NCI-H1092 treated with DMSO at 0.1 percent for 48 hours (cell line): ENCODE measurements around the gene DLG2.
A peak's percentile ranks its signal among the peaks of the same experiment; 100 is the strongest.
"Not testable (repeated sequence)": the region's sequence is repeated elsewhere in the genome, so short reads cannot be mapped to it uniquely, and the experiment has no call there.

Source experiments
- DNase-seq: peaks from one replicate; lab custom pipeline; 2025; lab: John Stamatoyannopoulos, UW

The DLG2 gene

GRCh38 chr11:85627332-85627997 is at the start of gene DLG2:
DLG2 (minus strand) TSS chr11:85627344.
- DNase-seq = peak; percentile 77

DNA sequence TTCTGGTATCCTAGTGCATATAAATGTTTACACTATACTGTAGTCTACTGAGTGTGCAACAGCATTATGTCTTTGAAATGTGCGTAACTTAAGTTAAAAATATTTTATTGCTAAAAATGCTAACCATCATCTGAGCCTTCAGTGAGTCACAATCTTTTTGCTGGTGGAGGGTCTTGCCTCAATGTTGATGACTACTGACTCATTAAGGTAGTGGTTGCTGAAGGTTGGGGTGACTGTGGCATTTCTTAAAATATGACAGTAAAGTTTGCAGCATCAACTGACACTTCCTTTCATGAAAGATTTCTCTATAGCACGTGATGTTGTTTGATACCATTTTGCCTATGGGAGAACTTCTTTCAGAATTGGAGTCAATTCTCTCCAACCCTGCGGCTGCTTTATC is 46.2 kb upstream of the DLG2 start:
- no peak for DNase-seq

DNA sequence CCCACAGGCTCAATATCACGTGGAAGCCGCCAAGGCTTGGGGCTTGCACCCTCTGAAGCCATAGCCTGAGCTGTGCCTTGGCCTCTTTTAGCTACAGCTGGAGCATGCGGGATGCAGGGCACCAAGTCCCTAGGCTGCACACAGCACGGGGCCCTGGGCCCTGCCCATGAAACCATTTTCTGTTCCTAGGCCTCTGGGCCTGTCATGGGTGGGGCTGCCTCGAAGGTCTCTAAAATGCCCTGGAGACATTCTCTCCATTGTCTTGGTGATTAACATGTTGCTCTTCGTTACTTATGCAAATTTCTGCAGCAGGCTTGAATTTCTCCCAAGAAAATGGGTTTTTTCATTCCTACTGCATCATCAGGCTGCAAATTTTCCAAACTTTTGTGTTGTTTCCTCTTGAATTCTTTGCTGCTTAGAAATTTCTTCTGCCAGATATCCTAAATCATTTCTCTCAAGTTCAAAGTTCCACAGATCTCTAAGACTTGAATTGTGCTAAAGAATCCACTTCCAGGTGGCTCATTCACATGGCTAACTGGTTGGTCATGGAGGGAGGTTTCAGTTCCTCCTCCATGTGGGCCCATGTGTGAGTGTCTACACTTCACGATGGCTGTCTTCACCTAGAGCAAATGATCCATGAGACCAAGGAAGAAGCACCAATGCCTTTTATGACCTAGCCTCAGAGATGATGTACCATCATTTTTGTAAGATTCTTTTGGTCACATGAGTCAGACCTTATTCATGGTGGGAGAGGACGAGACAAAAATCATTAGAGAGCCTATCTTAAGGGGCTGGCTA is 45.2 kb upstream of the DLG2 start:
- no peak for DNase-seq

- DNase-seq = not testable (repeated sequence)
Observed at GRCh38 chr11:85670949-85671663, 44.0 kb upstream of the DLG2 start.

GRCh38 chr11:85668157-85668556 is 41.0 kb upstream of the DLG2 start:
- DNase-seq = no peak

DNA sequence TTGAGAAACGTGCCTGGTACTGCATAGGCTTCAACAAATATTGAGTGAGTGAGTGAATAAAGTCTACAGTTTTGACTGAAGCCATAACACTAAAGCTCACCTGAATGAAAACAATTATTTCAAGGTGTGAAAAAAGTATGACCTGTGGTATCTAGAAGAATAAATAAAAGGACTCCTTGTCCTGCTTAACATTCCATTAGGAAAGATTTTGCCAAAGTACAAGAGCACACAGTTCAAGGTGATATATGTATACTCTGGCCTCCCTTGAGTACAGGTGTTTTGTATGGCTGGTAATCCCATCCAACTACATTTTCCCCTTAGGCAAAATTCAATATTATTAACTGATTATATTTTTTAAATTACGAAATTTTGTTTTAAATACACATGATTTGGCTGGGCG is 39.5 kb upstream of the DLG2 start:
- no peak for DNase-seq

GRCh38 chr11:85665733-85666132 is 38.6 kb upstream of the DLG2 start:
- DNase-seq = no peak

DNA sequence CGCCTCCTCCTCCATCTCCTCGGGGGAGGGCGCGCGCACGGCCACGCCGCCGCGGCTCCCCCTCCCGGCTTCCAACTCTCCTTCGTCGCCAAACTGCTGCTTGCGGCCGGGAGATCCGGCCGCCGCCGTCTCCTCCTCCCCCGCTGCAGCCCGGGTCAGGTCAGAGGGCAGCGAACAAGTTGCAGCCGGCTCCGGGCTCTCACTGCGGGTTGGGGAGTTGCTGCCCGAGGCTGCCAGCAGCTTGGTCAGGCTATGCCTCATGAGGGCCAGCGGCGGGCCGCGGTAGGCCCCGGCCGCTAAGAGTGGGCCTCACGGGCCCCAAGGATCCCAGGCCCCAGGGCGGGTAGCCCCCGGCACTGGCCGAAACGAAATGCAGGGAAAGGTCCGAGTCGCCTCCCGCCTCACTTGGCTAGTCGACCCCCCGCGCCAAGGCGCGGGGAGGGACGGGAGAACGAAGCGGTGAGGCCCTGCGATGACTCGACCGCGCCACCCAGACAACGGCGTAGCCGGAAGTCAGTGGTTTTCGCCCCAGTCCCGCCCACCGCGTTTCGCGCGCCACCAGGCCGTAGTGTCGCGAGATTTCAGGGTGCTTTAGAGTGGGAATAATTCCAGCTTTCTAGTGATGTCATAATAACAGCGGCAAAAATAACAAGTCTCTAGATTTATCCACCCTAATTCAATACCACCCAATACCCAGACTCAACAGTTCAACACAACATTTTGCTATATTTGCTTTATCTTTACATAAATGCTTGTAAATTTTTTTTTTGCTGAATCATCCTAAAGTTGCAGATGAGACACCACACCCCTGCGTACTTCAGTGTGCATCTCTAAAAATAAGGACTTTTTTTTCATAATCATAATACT is 37.7 kb upstream of the DLG2 start, which contains the start of gene CREBZF:
Gene CREBZF (minus strand): TSS at position 515 of the 867 bp plus-strand sequence. CDS start 254 bp downstream, at position 261.
- peak; percentile 98 for DNase-seq

DNA sequence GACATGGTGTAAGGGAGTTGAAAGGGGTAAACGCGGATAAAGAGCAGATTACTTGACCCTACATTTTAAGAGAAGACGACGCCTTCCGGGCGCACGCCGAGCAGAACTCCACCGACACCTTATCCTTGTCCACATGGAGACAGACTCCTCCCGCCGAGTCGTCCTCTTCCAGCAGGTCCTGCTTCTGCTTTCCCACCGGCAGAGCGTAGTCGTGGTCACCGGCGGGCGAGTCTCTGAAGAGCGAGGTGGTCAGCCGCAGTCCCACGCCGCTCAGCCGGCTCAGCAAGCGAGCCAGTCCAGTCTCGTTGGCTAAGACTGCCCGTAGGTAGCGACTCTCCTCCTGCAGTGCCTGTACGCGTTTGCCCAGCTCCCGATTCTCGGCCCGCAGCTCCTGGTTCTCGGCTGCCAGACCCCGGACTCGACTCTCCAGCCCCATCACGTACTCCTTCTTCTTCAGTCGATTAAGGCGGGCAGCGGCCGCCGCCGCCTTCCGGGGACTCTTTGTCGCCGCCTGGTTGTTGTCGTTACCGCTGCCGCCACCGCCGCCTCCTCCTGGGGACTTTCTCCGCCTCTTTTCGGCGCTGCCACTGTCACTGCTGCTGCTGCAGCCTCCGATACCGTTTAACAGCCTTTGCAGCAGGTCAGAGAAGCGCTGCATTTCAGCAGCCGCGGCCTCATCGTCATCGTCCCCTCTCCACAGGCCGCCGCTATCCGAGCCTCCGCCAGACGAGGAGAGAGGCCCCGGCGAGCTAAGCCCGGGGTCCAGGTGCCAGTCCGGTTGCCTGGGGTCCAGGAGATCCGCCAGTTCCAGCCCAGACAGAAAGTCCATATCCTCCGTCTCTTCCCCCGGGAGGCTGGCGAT is 36.8 kb upstream of the DLG2 start:
- peak; percentile 78 for DNase-seq

GRCh38 chr11:85663080-85663752 is 36.1 kb upstream of the DLG2 start:
- DNase-seq = peak; percentile 12

DNA sequence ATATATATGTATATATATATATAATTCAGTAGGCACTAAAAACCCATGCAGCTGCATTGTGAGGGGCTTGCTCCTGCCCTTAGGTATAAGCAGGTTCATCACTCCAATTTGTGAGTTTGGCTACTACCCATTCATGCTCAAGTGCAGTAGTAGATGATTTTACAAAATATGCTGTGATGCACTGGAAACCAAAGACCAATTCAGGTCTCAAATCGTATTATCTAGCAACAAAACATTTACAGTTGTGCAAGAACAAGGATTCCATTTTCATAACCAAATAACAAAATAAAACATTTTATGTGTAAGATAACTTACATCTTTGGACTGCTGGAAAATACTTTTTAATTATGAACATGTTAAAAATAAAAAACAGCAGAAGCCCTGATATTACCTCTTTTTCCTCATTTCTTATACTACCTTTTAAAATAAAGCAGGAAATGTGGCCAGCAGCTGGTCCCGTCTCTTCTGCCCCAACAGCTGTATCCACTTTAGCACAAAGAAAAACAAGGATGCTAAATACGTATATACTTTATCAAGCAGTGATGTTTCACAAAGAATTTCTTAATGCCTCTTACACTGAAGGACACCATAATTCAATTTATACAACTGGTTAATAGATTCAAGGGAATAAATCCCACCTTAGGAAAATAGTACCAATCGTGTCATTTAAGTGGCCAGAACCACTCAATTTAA is 35.0 kb upstream of the DLG2 start:
- DNase-seq = no peak

GRCh38 chr11:85658180-85658579 is 31.0 kb upstream of the DLG2 start:
- no peak for DNase-seq

- no peak for DNase-seq
Observed at GRCh38 chr11:85656777-85657176, 29.6 kb upstream of the DLG2 start.

- not testable (repeated sequence) for DNase-seq
Observed at GRCh38 chr11:85654343-85654742, 27.2 kb upstream of the DLG2 start.

- no peak for DNase-seq
Observed at GRCh38 chr11:85652786-85653447, 25.8 kb upstream of the DLG2 start.

- no peak for DNase-seq
Observed at GRCh38 chr11:85651118-85651517, 24.0 kb upstream of the DLG2 start.

GRCh38 chr11:85647604-85648299 is 20.6 kb upstream of the DLG2 start, which contains the start of gene TMEM126A:
TMEM126A (plus strand) TSS chr11:85647967; CDS start chr11:85650256, 2,289 bp downstream.
- peak; percentile 91 for DNase-seq

GRCh38 chr11:85647078-85647477 is 19.9 kb upstream of the DLG2 start:
- no peak for DNase-seq
